HG02938 (cell line): ENCODE data around the gene DNAH14.
"Not testable (repeated sequence)": the region's sequence is repeated elsewhere in the genome, so short reads cannot be mapped to it uniquely, and the experiment has no call there.

Source experiments
- ATAC-seq: cut with Tn5 transposase; IDR thresholded peaks from one replicate; pipeline ENCODE4 v1.9.1; 2021; ENCODE audit warnings: mild to moderate bottlenecking, moderate library complexity; ENCODE audit not compliant: unreplicated experiment

The DNAH14 gene

GRCh38 chr1:224929335-224930237 is at the start of gene DNAH14:
DNAH14 (plus strand) TSS chr1:224929675; CDS start chr1:224952703, 23,028 bp downstream.
- ATAC-seq, result no peak

GRCh38 chr1:224880593-224881307 is 48.7 kb upstream of the DNAH14 start:
- no peak for ATAC-seq

- ATAC-seq, result not testable (repeated sequence)
Measured at GRCh38 chr1:224881308-224881692, 48.2 kb upstream of the DNAH14 start.

- no peak for ATAC-seq
Measured at GRCh38 chr1:224881762-224882211, 47.7 kb upstream of the DNAH14 start.

- ATAC-seq, result no peak
Measured at GRCh38 chr1:224882264-224882663, 47.2 kb upstream of the DNAH14 start.

- ATAC-seq, result no peak
Measured at GRCh38 chr1:224883091-224883490, 46.4 kb upstream of the DNAH14 start.

GRCh38 chr1:224884361-224884801 is 45.1 kb upstream of the DNAH14 start:
- ATAC-seq, result no peak

- ATAC-seq, result not testable (repeated sequence)
Measured at GRCh38 chr1:224885376-224885775, 44.1 kb upstream of the DNAH14 start.

- no peak for ATAC-seq
Measured at GRCh38 chr1:224894915-224895314, 34.6 kb upstream of the DNAH14 start.

GRCh38 chr1:224896130-224896781 is 33.2 kb upstream of the DNAH14 start:
- no peak for ATAC-seq

- no peak for ATAC-seq
Measured at GRCh38 chr1:224897529-224898327, 31.7 kb upstream of the DNAH14 start.

- no peak for ATAC-seq
Measured at GRCh38 chr1:224898937-224899336, 30.5 kb upstream of the DNAH14 start.

GRCh38 chr1:224900062-224900630 is 29.3 kb upstream of the DNAH14 start:
- no peak for ATAC-seq

GRCh38 chr1:224901087-224901810 is 28.2 kb upstream of the DNAH14 start:
- ATAC-seq, result no peak

- ATAC-seq, result no peak
Measured at GRCh38 chr1:224903955-224904354, 25.5 kb upstream of the DNAH14 start.

- no peak for ATAC-seq
Measured at GRCh38 chr1:224906340-224906739, 23.1 kb upstream of the DNAH14 start.

GRCh38 chr1:224911217-224911616 is 18.3 kb upstream of the DNAH14 start:
- ATAC-seq, result no peak

GRCh38 chr1:224914292-224914900 is 15.1 kb upstream of the DNAH14 start:
- ATAC-seq, result no peak

- ATAC-seq, result no peak
Measured at GRCh38 chr1:224919508-224919907, 10.0 kb upstream of the DNAH14 start.
